GM13977 (cell line): ENCODE measurements around the gene TIMP3.

Source experiments
- DNase-seq: peaks from one replicate; pipeline ENCODE4 v3.0.0; 2012; ENCODE audit warnings: low spot score
- in situ Hi-C: fragments of 300-500 bp; cut with MboI; formaldehyde crosslinking; loops from one replicate; pipeline ENCODE4 v1.12.0; 2022; ENCODE audit warnings: low sequenced_read_pairs, low pct_unique_long_range_greater_than_20kb, mixed read lengths, inconsistent platforms; ENCODE audit not compliant: unreplicated experiment
- TF ChIP-seq, protein P1 (sequence below): IDR thresholded peaks from 2 replicates; pipeline ENCODE4 v1.5.1; 2012; ENCODE audit warnings: mild to moderate bottlenecking, control low read depth; ENCODE audit not compliant: insufficient read depth; ENCODE audit errors: extremely low read depth, missing control alignments

Gene TIMP3

DNA sequence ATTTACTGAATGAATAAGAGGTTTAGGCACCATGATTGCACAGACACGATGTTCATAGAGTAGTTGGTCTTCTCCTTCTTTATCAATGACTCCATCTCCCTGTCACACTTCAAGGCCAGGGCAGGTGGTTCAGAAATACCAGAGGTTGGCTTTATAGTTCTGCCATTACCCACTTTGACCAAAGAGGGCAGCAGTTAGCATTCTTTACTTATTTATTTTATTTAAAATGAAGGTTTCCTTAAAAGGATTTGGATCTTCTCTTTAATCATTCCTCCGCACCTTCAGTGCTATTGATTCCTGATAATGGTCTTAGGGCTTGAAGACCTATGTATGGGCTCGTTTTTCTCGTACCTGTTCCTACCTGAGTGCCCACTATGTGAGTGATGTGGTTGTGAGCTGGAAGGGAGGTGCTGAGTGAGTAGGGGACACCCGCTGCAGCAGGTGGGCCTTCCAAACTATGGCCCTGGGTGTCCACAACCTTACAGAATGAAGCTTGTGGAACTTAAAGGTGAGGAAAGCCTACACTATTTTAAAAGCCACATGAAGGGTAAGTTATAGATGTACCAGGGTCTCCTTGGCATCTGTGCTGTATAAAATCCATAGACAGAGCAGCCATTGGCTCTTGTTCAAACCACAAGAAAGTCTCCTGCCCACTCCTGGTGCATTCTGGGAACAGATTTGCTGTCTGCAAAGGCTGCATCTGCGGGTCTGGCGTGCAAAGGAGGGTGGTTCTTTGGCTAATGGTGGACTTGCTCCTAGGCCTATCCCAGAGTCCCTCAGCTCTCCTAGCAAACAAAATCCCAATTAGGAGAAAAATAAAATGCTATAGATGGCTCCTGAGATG lies 35.0 kb downstream of the TIMP3 start:
- in situ Hi-C loops = no loop called here
- TF ChIP-seq, protein P1, sequence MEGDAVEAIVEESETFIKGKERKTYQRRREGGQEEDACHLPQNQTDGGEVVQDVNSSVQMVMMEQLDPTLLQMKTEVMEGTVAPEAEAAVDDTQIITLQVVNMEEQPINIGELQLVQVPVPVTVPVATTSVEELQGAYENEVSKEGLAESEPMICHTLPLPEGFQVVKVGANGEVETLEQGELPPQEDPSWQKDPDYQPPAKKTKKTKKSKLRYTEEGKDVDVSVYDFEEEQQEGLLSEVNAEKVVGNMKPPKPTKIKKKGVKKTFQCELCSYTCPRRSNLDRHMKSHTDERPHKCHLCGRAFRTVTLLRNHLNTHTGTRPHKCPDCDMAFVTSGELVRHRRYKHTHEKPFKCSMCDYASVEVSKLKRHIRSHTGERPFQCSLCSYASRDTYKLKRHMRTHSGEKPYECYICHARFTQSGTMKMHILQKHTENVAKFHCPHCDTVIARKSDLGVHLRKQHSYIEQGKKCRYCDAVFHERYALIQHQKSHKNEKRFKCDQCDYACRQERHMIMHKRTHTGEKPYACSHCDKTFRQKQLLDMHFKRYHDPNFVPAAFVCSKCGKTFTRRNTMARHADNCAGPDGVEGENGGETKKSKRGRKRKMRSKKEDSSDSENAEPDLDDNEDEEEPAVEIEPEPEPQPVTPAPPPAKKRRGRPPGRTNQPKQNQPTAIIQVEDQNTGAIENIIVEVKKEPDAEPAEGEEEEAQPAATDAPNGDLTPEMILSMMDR = peak; percentile 33
- DNase-seq = peak; percentile 56

DNA sequence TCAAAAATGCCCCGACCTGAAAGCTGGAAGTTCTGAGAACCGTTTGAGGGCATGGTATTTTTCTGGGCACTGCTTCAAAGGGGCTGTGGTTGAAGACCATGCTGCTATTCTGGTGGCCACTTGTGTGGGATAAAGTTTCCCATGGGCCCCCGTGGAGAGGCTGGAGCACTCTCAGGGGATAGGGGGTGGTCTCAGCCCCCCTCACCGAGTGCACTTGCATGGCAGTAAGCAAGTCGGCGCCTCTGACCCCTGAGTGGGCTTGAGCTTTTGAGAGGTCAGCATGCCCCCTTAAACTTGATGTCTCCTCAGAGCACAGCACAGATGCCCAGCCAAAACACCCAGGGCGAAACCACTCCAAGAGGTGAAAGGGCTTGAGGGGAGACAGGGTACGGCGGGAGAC lies 35.6 kb downstream of the TIMP3 start:
- TF ChIP-seq, protein P1 = no peak
- DNase-seq = no peak
- in situ Hi-C loops = no loop called here

DNA sequence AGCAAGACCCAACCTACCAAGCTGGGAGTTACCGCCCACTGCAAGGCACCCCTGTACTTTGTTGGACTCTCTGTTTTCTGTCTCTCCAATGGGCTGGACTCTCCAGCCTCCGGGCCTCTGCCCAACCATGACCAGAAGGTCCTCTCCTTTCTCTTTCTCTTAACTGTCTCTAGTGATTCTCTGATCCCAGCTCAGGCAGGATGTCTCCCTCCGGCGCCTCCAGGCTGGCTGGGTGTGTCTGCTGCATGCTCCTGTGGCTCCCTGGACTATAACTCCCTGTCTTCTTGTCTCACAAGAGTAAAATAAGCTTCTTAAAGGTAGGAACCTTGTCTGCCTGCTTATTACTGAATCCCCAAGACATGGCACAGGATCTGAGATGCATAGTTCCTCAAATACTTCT lies 36.3 kb downstream of the TIMP3 start:
- DNase-seq = no peak
- in situ Hi-C loops = no loop called here
- TF ChIP-seq, protein P1 = no peak

DNA sequence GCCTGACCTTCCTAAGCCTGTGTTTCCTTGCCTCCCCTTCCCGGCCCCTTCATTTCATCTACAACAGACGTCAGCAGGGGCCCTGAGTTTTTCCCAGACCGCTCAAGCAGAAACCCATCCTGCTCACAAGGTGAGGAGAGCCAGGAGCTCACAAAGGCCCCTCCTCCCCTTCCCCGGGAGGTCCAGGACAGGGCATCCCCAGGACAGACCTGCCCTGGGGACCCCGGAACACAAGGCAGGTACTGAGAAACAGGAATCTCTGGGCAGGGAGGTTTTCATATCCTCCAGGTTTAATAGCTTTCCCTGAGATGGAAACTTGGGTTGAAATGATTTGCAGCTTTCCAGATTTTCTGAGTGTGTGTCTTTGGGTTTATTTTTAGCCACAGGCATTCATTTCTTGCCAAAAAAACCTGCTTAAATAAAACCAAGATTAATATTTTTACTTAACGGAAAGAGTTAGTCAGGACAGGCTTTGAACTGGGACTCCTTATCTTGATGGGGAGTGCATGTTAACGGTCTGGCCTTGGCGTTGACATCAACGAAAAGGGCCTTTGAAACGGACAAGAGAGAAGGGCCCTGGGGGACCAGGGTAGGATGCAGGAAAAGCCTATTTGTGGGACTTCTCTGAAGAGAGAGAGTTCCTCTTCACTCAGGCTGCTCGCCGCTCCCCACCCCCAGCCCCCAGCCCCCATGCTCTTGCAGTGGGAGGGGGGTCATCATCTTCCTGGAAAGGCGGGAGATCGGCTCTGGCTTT lies 38.5 kb downstream of the TIMP3 start:
- TF ChIP-seq, protein P1 = no peak
- in situ Hi-C loops = no loop called here

DNA sequence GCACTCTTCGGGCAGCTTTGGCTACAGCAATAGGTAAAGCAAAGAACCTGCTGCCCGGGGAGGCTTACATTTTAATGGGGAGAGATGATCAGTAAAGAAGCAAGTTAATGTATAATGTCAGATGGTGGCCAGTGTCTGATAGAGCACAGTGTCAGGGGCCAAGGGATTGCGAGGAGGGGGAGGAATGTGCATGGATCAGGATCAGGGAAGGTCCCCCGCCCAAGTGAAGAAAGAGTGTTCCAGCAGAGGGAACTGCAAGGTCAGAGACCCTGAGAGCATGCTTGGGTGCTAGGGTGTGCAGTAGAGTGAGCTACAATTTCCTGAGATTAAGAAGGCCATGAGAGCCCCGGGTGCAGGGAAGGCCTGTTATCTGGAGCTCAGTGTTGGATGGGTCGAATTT lies 39.7 kb downstream of the TIMP3 start:
- TF ChIP-seq, protein P1 = no peak
- in situ Hi-C loops = no loop called here
- DNase-seq = no peak

More for the DNA sequence above, 38.5 kb downstream of the TIMP3 start:
- DNase-seq = no peak

DNA sequence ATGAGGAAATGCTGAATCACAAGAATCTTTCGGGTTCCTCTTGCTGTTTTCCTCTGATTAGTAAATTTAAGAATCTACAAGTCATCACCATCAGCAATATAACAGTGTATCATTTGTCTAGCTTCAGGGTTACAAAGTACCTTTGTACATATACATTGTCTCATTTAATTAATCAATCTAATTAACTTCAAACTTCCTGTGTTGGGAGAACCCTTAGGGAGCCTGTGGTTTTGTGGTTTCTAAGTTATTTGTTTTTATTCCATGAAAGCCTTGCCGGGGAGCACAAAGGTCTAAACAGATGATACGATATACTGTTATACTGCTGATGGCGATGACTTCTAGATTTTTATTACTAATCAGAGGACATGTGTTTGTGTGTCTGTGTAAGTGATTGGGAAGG lies 41.0 kb downstream of the TIMP3 start:
- TF ChIP-seq, protein P1 = no peak
- in situ Hi-C loops = no loop called here
- no peak for DNase-seq
